GM21786 (cell line): ENCODE data around the gene NAALADL1.
"Not testable (repeated sequence)": the region's sequence is repeated elsewhere in the genome, so short reads cannot be mapped to it uniquely, and the experiment has no call there.

Experiments
- ATAC-seq: cut with Tn5 transposase; IDR thresholded peaks from one replicate; pipeline ENCODE4 v1.9.1; 2021; ENCODE audit not compliant: unreplicated experiment

NAALADL1 gene

GRCh38 chr11:65014726-65015227 lies 43.6 kb downstream of the NAALADL1 start:
- no peak for ATAC-seq

- ATAC-seq, result peak; percentile 88
These were observed 44.2 kb downstream of the NAALADL1 start, which contains the start of gene ARL2 for GRCh38 chr11:65013888-65014725. TSS of gene ARL2 (plus strand) at chr11:65014160. CDS start at chr11:65014208, 48 bp downstream.

GRCh38 chr11:65013130-65013887 lies 45.0 kb downstream of the NAALADL1 start:
- peak; percentile 67 for ATAC-seq

- ATAC-seq, result no peak
These were observed 49.5 kb downstream of the NAALADL1 start for GRCh38 chr11:65008873-65009272.

GRCh38 chr11:65008016-65008415 lies 50.3 kb downstream of the NAALADL1 start:
- ATAC-seq, result no peak

GRCh38 chr11:65003968-65004367 lies 54.4 kb downstream of the NAALADL1 start:
- ATAC-seq, result not testable (repeated sequence)

GRCh38 chr11:65003282-65003681 lies 55.1 kb downstream of the NAALADL1 start:
- no peak for ATAC-seq

- no peak for ATAC-seq
These were observed 55.6 kb downstream of the NAALADL1 start for GRCh38 chr11:65002706-65003105.

GRCh38 chr11:64999478-64999877 lies 58.9 kb downstream of the NAALADL1 start:
- no peak for ATAC-seq

- ATAC-seq, result no peak
These were observed 59.5 kb downstream of the NAALADL1 start for GRCh38 chr11:64998690-64999431.

- no peak for ATAC-seq
These were observed 60.2 kb downstream of the NAALADL1 start for GRCh38 chr11:64998141-64998540.

GRCh38 chr11:64996710-64997380 lies 61.5 kb downstream of the NAALADL1 start, which contains the start of gene BATF2:
TSS of gene BATF2 (minus strand) at chr11:64996971. CDS start at chr11:64996914, 57 bp downstream.
- no peak for ATAC-seq

- ATAC-seq, result no peak
These were observed 62.0 kb downstream of the NAALADL1 start for GRCh38 chr11:64996327-64996709.
